ENCODE measurements around the gene NELL2. TPM values are rescaled to one million over a fixed set of nuclear protein-coding genes. Genes with fewer than 3 reads are reported as not detected.

Gene NELL2
- total RNA-seq, 1 experiment from 2014 or later, result not detected

DNA sequence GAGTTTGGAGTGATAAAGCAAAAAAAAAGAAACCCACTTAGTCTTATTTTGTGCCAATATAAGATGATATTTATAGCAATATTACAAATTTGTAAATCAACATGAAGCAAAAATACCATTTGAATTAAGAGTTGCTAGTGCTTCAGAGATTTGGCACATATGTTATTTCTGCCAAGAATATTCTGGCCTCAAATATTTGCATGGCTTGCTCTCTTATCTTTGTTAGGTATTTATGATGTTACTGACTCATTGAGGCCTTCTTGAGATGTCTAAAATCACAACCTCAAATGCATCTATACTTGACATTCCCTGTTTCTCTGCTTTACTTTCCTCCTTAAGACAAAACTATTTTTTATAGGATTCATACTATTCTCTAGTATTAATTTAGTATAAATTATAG lies 301.5 kb downstream of the NELL2 start:
- no peak for DNase-seq (ENCODE audit: low read depth in 1 of 2, low spot score in 2 of 2)
- no peaks in the 10 kb centered on the region for H3K4me1 ChIP-seq (replicated peaks)
- no peaks in the 10 kb centered on the region for H3K27me3 ChIP-seq (replicated peaks)
- H3K9me3 ChIP-seq (replicated peaks), result no peaks in the 10 kb centered on the region
- no peaks in the 10 kb centered on the region for H3K36me3 ChIP-seq
- no peak overlapping the region for H3K4me3 ChIP-seq
- H3K27ac ChIP-seq, result no peak overlapping the region

GRCh38 chr12:44573723-44574122 lies 302.4 kb downstream of the NELL2 start:
- Histone ChIP-seq H3K27me3 (replicated peaks) (no peaks in the 10 kb centered on the region), H3K9me3 (replicated peaks) (no peaks in the 10 kb centered on the region), H3K27ac (no peak overlapping the region), H3K4me1 (replicated peaks) (no peaks in the 10 kb centered on the region), H3K4me3 (no peak overlapping the region), H3K36me3 (no peaks in the 10 kb centered on the region)
- DNase-seq (ENCODE audit: low read depth in 1 of 2, low spot score in 2 of 2), result no peak

GRCh38 chr12:44571006-44571550 lies 305.0 kb downstream of the NELL2 start:
- H3K36me3 ChIP-seq, result no peaks in the 10 kb centered on the region
- H3K9me3 ChIP-seq (replicated peaks), result no peaks in the 10 kb centered on the region
- no peak for DNase-seq (ENCODE audit: low read depth in 1 of 2, low spot score in 2 of 2)
- H3K27ac ChIP-seq, result no peak overlapping the region
- no peaks in the 10 kb centered on the region for H3K4me1 ChIP-seq (replicated peaks)
- no peaks in the 10 kb centered on the region for H3K27me3 ChIP-seq (replicated peaks)
- no peak overlapping the region for H3K4me3 ChIP-seq

- Histone ChIP-seq H3K4me1 (replicated peaks) (no peaks in the 10 kb centered on the region), H3K27me3 (replicated peaks) (no peaks in the 10 kb centered on the region), H3K9me3 (replicated peaks) (no peaks in the 10 kb centered on the region), H3K27ac (no peak overlapping the region), H3K4me3 (no peak overlapping the region), H3K36me3 (no peaks in the 10 kb centered on the region)
- DNase-seq (ENCODE audit: low read depth in 1 of 2, low spot score in 2 of 2), result no peak
Measured at GRCh38 chr12:44570036-44570583, 306.0 kb downstream of the NELL2 start.

DNA sequence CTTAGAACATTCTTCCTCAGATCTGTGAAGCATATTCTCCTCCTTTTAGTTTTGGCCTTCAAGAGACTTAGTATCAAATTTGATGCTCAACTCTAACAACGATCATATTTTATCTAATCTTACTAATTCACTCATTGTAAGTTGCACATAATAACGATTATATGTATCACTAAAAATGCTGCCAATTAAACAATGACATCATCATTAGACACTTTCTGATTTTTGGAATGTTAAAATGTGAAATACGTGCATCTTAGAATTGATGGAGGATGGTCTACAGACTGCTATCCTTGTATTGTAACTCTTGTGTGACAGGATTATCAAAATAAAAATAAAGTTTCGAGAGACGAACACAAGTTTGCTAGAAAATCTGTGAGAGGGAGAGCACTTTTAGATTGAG lies 311.0 kb downstream of the NELL2 start:
- no peaks in the 10 kb centered on the region for H3K4me1 ChIP-seq (replicated peaks)
- no peak for DNase-seq (ENCODE audit: low read depth in 1 of 2, low spot score in 2 of 2)
- no peak overlapping the region for H3K27ac ChIP-seq
- no peak overlapping the region for H3K4me3 ChIP-seq
- no peaks in the 10 kb centered on the region for H3K9me3 ChIP-seq (replicated peaks)
- no peaks in the 10 kb centered on the region for H3K27me3 ChIP-seq (replicated peaks)
- H3K36me3 ChIP-seq, result no peaks in the 10 kb centered on the region

DNA sequence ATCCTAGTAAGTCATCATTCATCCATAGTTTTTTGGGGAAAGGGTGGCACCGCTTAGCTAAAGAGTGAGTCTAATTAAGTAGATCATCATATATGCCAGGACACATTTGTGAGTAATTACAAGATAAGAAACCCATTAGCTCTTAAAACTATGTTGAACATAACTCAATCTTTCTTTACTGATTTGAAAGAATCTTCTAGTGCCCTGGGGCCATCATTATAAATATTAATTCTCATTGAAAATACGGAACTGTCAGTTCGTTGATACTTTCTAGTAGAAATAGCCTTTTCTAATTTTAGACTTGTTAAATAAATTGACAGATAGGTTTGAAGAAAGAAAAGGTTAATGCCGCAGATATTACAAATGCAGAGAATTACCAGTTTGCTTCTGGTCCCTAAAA lies 312.6 kb downstream of the NELL2 start:
- DNase-seq (ENCODE audit: low read depth in 1 of 2, low spot score in 2 of 2), result no peak
- Histone ChIP-seq H3K4me3 (no peak overlapping the region), H3K27me3 (replicated peaks) (no peaks in the 10 kb centered on the region), H3K4me1 (replicated peaks) (no peaks in the 10 kb centered on the region), H3K36me3 (no peaks in the 10 kb centered on the region), H3K27ac (no peak overlapping the region), H3K9me3 (replicated peaks) (no peaks in the 10 kb centered on the region)

- Histone ChIP-seq H3K9me3 (replicated peaks) (no peaks in the 10 kb centered on the region), H3K27me3 (replicated peaks) (no peaks in the 10 kb centered on the region), H3K4me3 (no peak overlapping the region), H3K4me1 (replicated peaks) (no peaks in the 10 kb centered on the region), H3K36me3 (no peaks in the 10 kb centered on the region), H3K27ac (no peak overlapping the region)
- DNase-seq (ENCODE audit: low read depth in 1 of 2, low spot score in 2 of 2), result no peak
Measured at GRCh38 chr12:44558340-44559100, 317.6 kb downstream of the NELL2 start.

DNA sequence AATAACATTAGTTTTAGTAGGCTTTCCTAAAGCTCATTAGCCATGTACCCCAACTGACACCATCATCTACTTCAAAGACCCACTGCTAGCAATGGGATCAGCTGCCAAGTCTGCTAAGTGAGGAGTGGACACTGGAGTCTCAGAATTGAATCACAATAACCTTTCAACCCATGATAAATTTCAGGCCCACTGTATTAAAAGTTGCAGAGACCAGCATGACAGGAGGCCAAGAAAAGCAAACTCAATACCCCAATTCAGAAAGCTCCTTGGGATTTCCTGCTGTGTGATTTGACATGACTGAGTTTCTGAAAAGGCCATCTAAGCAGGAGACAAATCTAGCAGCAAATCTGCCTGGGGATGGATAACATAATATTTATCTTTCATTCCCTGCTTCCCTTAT lies 320.7 kb downstream of the NELL2 start:
- H3K27ac ChIP-seq, result no peak overlapping the region
- H3K4me3 ChIP-seq, result no peak overlapping the region
- H3K36me3 ChIP-seq, result no peaks in the 10 kb centered on the region
- no peak for DNase-seq (ENCODE audit: low read depth in 1 of 2, low spot score in 2 of 2)
- H3K27me3 ChIP-seq (replicated peaks), result no peaks in the 10 kb centered on the region
- H3K9me3 ChIP-seq (replicated peaks), result no peaks in the 10 kb centered on the region
- H3K4me1 ChIP-seq (replicated peaks), result no peaks in the 10 kb centered on the region

DNA sequence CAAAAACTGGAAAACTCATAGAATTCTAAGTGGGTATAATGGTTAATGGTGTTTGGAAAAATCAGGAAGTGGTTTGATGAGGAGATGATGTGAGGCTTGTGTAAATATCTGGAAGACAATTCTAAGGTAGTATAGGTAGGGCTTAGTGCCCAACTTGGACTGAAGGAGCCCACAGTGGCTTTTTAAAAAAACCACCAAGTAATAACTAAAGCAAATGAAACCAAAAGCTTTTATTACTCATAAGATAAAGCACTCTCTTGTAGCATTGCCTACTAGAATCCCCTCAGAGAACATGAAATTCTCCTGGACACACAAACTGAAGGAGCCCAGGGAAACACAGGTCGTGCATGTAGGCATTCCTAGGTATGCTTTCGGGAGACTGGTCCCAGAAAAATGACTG lies 324.5 kb downstream of the NELL2 start:
- no peaks in the 10 kb centered on the region for H3K4me1 ChIP-seq (replicated peaks)
- no peaks in the 10 kb centered on the region for H3K27me3 ChIP-seq (replicated peaks)
- H3K27ac ChIP-seq, result no peak overlapping the region
- no peaks in the 10 kb centered on the region for H3K9me3 ChIP-seq (replicated peaks)
- H3K36me3 ChIP-seq, result no peaks in the 10 kb centered on the region
- H3K4me3 ChIP-seq, result no peak overlapping the region
- no peak for DNase-seq (ENCODE audit: low read depth in 1 of 2, low spot score in 2 of 2)

- H3K4me3 ChIP-seq, result no peak overlapping the region
- H3K36me3 ChIP-seq, result no peaks in the 10 kb centered on the region
- H3K9me3 ChIP-seq (replicated peaks), result no peaks in the 10 kb centered on the region
- H3K27ac ChIP-seq, result no peak overlapping the region
- DNase-seq (ENCODE audit: low read depth in 1 of 2, low spot score in 2 of 2), result no peak
- H3K27me3 ChIP-seq (replicated peaks), result no peaks in the 10 kb centered on the region
- no peaks in the 10 kb centered on the region for H3K4me1 ChIP-seq (replicated peaks)
Measured at GRCh38 chr12:44550377-44550776, 325.7 kb downstream of the NELL2 start.

DNA sequence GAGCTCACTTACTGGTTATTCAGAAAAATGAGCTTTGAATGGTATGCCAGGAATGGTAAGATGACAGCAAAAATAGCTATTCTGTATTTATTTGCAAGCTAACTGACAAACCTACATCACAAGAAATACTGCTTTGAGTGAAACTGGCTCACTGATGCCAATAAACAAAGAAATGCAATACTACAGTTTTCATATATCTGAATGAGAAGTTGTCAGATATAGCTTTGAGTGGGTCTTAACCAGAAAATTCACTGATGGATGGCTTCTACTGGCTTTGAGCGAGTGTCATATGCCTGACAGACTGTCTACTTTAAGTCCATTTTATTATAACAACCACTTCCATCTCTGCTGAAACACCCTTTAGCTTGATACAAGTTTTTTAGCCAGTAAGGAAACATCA lies 330.1 kb downstream of the NELL2 start:
- Histone ChIP-seq H3K9me3 (replicated peaks) (no peaks in the 10 kb centered on the region), H3K27ac (no peak overlapping the region), H3K27me3 (replicated peaks) (no peaks in the 10 kb centered on the region), H3K36me3 (no peaks in the 10 kb centered on the region), H3K4me3 (no peak overlapping the region), H3K4me1 (replicated peaks) (no peaks in the 10 kb centered on the region)
- no peak for DNase-seq (ENCODE audit: low read depth in 1 of 2, low spot score in 2 of 2)

DNA sequence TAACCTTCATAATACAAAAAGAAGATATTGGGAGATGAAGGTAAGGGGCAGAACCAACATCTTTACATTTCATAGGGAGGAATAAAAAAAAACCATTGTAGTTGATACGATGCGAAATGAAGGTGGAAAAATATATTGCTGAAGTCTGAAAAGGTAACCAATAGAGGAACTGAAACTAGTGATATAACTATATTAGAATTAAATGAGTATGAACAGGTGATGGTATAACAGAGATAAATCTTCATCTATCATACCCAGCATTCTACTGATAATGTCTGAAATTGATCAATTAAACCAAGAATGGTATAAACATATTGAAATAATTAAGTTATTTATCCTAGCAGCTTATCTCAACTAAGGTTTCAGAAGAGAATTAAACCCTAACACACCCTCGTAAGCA lies 332.1 kb downstream of the NELL2 start:
- no peaks in the 10 kb centered on the region for H3K36me3 ChIP-seq
- no peaks in the 10 kb centered on the region for H3K27me3 ChIP-seq (replicated peaks)
- H3K4me1 ChIP-seq (replicated peaks), result no peaks in the 10 kb centered on the region
- no peak overlapping the region for H3K4me3 ChIP-seq
- H3K27ac ChIP-seq, result no peak overlapping the region
- H3K9me3 ChIP-seq (replicated peaks), result no peaks in the 10 kb centered on the region
- DNase-seq (ENCODE audit: low read depth in 1 of 2, low spot score in 2 of 2), result no peak

DNA sequence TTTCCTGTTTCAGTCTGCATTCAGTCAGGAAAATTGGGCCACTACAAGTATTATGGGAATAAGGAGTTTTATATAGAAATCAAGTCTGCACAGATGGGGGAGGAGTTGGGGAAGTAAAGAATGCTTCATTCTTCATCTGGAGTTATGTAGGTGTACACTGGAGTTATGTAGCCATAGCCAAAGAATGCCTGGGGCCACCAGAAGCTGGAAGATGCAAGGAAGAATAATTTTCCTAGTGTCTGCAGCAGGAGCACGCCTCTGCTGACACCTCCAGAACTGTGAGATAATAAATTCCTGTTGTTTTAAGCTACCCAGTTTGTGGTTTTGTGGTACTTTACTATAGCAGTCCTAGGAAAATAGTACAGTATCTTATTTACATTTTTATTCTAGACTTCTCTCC lies 333.4 kb downstream of the NELL2 start:
- Histone ChIP-seq H3K27me3 (replicated peaks) (no peaks in the 10 kb centered on the region), H3K4me1 (replicated peaks) (no peaks in the 10 kb centered on the region), H3K36me3 (no peaks in the 10 kb centered on the region), H3K9me3 (replicated peaks) (no peaks in the 10 kb centered on the region), H3K4me3 (no peak overlapping the region), H3K27ac (no peak overlapping the region)
- DNase-seq (ENCODE audit: low read depth in 1 of 2, low spot score in 2 of 2), result no peak

DNA sequence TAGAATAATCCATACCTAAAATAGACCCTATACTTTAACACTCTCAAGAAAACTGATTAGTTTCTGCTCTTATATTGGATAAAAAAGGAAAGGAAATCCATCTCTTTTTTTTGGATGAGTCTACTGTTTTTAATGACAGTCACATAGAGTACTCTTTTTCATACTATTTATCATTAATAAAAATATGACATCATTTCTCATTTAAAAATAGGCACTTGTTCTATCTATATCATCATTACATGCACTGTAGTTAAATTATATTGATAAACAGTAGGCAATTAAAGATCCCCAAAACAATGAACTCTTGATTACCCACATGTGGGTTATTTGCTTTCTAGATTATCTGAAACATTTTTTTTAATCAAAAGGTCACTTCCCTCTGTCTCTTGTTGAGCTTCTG lies 338.8 kb downstream of the NELL2 start:
- H3K27ac ChIP-seq, result no peak overlapping the region
- H3K4me3 ChIP-seq, result no peak overlapping the region
- no peak for DNase-seq (ENCODE audit: low read depth in 1 of 2, low spot score in 2 of 2)
- H3K4me1 ChIP-seq (replicated peaks), result no peaks in the 10 kb centered on the region
- H3K9me3 ChIP-seq (replicated peaks), result no peaks in the 10 kb centered on the region
- H3K36me3 ChIP-seq, result no peaks in the 10 kb centered on the region
- no peaks in the 10 kb centered on the region for H3K27me3 ChIP-seq (replicated peaks)
